Nephron progenitor cell (in vitro differentiated cells): ENCODE results near the gene MYCN.
A peak's percentile ranks its signal among the peaks of the same experiment; 100 is the strongest.

ENCODE experiments used
- DNase-seq: peaks from one replicate; pipeline ENCODE4 v3.0.0; 2021
- H3K27ac Mint-ChIP-seq: 2 replicates; pipeline ENCODE4 v1.8.0; 2021; ENCODE audit warnings: mild to moderate bottlenecking, moderate library complexity, mixed read lengths
- H3K27me3 Mint-ChIP-seq: 2 replicates; pipeline ENCODE4 v1.8.0; 2021; ENCODE audit warnings: mild to moderate bottlenecking, low read depth, mixed read lengths; ENCODE audit not compliant: poor library complexity
- H3K36me3 Mint-ChIP-seq: 2 replicates; pipeline ENCODE4 v1.8.0; 2021; ENCODE audit warnings: low read depth, mixed read lengths
- H3K4me1 Mint-ChIP-seq: 2 replicates; pipeline ENCODE4 v1.8.0; 2021; ENCODE audit warnings: mixed read lengths
- H3K4me3 Mint-ChIP-seq: 2 replicates; pipeline ENCODE4 v1.8.0; 2021; ENCODE audit warnings: mild to moderate bottlenecking, moderate library complexity, mixed read lengths
- H3K9me3 Mint-ChIP-seq: 2 replicates; pipeline ENCODE4 v1.8.0; 2021; ENCODE audit warnings: mild to moderate bottlenecking, moderate library complexity, mixed read lengths
- CTCF ChIP-seq: fragments of 200-600 bp; sonication (generic); IDR thresholded peaks from 2 replicates; pipeline ENCODE4 v1.5.0; 2021; ENCODE audit warnings: antibody characterized with exemption

MYCN gene

GRCh38 chr2:15940661-15941480 lies 521 bp downstream of the MYCN start:
- H3K27me3 Mint-ChIP-seq: peaks cover 3% of the 10 kb centered on the region
- H3K4me3 Mint-ChIP-seq: peak overlapping the region; percentile 98
- peak; percentile 43 for DNase-seq
- H3K36me3 Mint-ChIP-seq: peaks cover 31% of the 10 kb centered on the region
- peaks cover 5% of the 10 kb centered on the region for H3K9me3 Mint-ChIP-seq
- peaks cover 58% of the 10 kb centered on the region for H3K4me1 Mint-ChIP-seq
- no peak for TF ChIP-seq CTCF
- H3K27ac Mint-ChIP-seq: peak overlapping the region; percentile 91

- peak overlapping the region; percentile 91 for H3K27ac Mint-ChIP-seq
- peaks cover 37% of the 10 kb centered on the region for H3K36me3 Mint-ChIP-seq
- peak; percentile 69 for DNase-seq
- peaks cover 59% of the 10 kb centered on the region for H3K4me1 Mint-ChIP-seq
- peaks cover 5% of the 10 kb centered on the region for H3K9me3 Mint-ChIP-seq
- peaks cover 3% of the 10 kb centered on the region for H3K27me3 Mint-ChIP-seq
- peak overlapping the region; percentile 98 for H3K4me3 Mint-ChIP-seq
- no peak for TF ChIP-seq CTCF
These were observed 1.1 kb downstream of the MYCN start for GRCh38 chr2:15941481-15941850.

GRCh38 chr2:15941871-15942710 lies 1.7 kb downstream of the MYCN start:
- Mint-ChIP-seq H3K36me3 (peaks cover 44% of the 10 kb centered on the region), H3K4me3 (peak overlapping the region; percentile 98), H3K27ac (no peak overlapping the region), H3K4me1 (peaks cover 58% of the 10 kb centered on the region), H3K27me3 (peaks cover 3% of the 10 kb centered on the region), H3K9me3 (peaks cover 5% of the 10 kb centered on the region)
- no peak for TF ChIP-seq CTCF
- peak; percentile 51 for DNase-seq

GRCh38 chr2:15942711-15943345 lies 2.5 kb downstream of the MYCN start:
- H3K4me1 Mint-ChIP-seq: peaks cover 54% of the 10 kb centered on the region
- peaks cover under 1% of the 10 kb centered on the region for H3K9me3 Mint-ChIP-seq
- peaks cover 3% of the 10 kb centered on the region for H3K27me3 Mint-ChIP-seq
- no peak for TF ChIP-seq CTCF
- H3K36me3 Mint-ChIP-seq: peaks cover 51% of the 10 kb centered on the region
- peak; percentile 24 for DNase-seq
- H3K27ac Mint-ChIP-seq: peak overlapping the region; percentile 94
- peak overlapping the region; percentile 96 for H3K4me3 Mint-ChIP-seq

GRCh38 chr2:15943378-15944280 lies 3.3 kb downstream of the MYCN start:
- DNase-seq: peak; percentile 80
- H3K4me3 Mint-ChIP-seq: peak overlapping the region; percentile 96
- peak; percentile 82 for TF ChIP-seq CTCF
- peaks cover 5% of the 10 kb centered on the region for H3K27me3 Mint-ChIP-seq
- no peaks in the 10 kb centered on the region for H3K9me3 Mint-ChIP-seq
- H3K27ac Mint-ChIP-seq: peak overlapping the region; percentile 94
- peaks cover 46% of the 10 kb centered on the region for H3K4me1 Mint-ChIP-seq
- peaks cover 59% of the 10 kb centered on the region for H3K36me3 Mint-ChIP-seq
